GM21447 (cell line): Measurements from ENCODE around the gene MARCHF2.

Source experiments
- ATAC-seq: cut with Tn5 transposase; IDR thresholded peaks from one replicate; pipeline ENCODE4 v1.9.1; 2021; ENCODE audit not compliant: unreplicated experiment

Gene MARCHF2

GRCh38 chr19:8451885-8452284, 38.8 kb downstream of the MARCHF2 start:
- no peak for ATAC-seq

GRCh38 chr19:8452446-8453123, 39.5 kb downstream of the MARCHF2 start:
- ATAC-seq: no peak

- ATAC-seq: no peak
These were observed 40.5 kb downstream of the MARCHF2 start for GRCh38 chr19:8453616-8454015.

GRCh38 chr19:8454218-8454617, 41.1 kb downstream of the MARCHF2 start:
- no peak for ATAC-seq

GRCh38 chr19:8455018-8455417, 41.9 kb downstream of the MARCHF2 start:
- ATAC-seq: no peak

GRCh38 chr19:8456064-8456463, 43.0 kb downstream of the MARCHF2 start:
- ATAC-seq: no peak

- no peak for ATAC-seq
These were observed 44.1 kb downstream of the MARCHF2 start for GRCh38 chr19:8457209-8457608.

GRCh38 chr19:8457827-8458226, 44.7 kb downstream of the MARCHF2 start:
- ATAC-seq: no peak

- ATAC-seq: no peak
These were observed 45.3 kb downstream of the MARCHF2 start for GRCh38 chr19:8458380-8458779.

GRCh38 chr19:8459095-8459494, 46.0 kb downstream of the MARCHF2 start:
- ATAC-seq: no peak

- no peak for ATAC-seq
These were observed 46.6 kb downstream of the MARCHF2 start for GRCh38 chr19:8459520-8460270.

GRCh38 chr19:8460516-8461298, 47.6 kb downstream of the MARCHF2 start:
- no peak for ATAC-seq

GRCh38 chr19:8461376-8461775, 48.3 kb downstream of the MARCHF2 start:
- no peak for ATAC-seq

GRCh38 chr19:8461891-8462290, 48.8 kb downstream of the MARCHF2 start:
- ATAC-seq: no peak

GRCh38 chr19:8462571-8462970, 49.5 kb downstream of the MARCHF2 start:
- ATAC-seq: no peak

GRCh38 chr19:8463365-8463764, 50.3 kb downstream of the MARCHF2 start:
- ATAC-seq: no peak

GRCh38 chr19:8466018-8466417, 52.9 kb downstream of the MARCHF2 start:
- ATAC-seq: no peak

- ATAC-seq: no peak
These were observed 55.0 kb downstream of the MARCHF2 start for GRCh38 chr19:8468124-8468523.

- no peak for ATAC-seq
These were observed 55.8 kb downstream of the MARCHF2 start for GRCh38 chr19:8468761-8469373.

GRCh38 chr19:8469613-8470368, 56.7 kb downstream of the MARCHF2 start:
- no peak for ATAC-seq
